Naive thymus-derived CD8-positive, alpha-beta T cell (primary cell): ENCODE results near the gene OR2T6. TPM values are rescaled to one million over a fixed set of nuclear protein-coding genes. Genes with fewer than 3 reads are reported as not detected.
"Not testable (repeated sequence)": the region's sequence is repeated elsewhere in the genome, so short reads cannot be mapped to it uniquely, and the experiment has no call there.

Experiments used
- ATAC-seq, 2 donors: fragments of 150-1000 bp; cut with Tn5 transposase in 1 of 2; sonication (Bioruptor Pico), chemical (Tn5 transposase) in 1 of 2; 1 replicate in 1 of 2; 2 replicates in 1 of 2; pipeline ENCODE4 v1.10.0; 2021; ENCODE audit warnings: mild to moderate bottlenecking in 2 of 2, moderate library complexity in 2 of 2
- POLR2A ChIA-PET: fragments of 350-600 bp; sonication (Branson Sonifier 250); formaldehyde crosslinking; loops from one replicate; lab custom pipeline; 2021; ENCODE audit warnings: antibody characterized with exemption; lab: Charles Lee
- DNase-seq, 10 donors: peaks; one replicate each; pipeline versions ENCODE4 v3.0.0 to v3.0.0-alpha.2; 2020 to 2022
- H3K27ac Mint-ChIP-seq, 10 donors: one replicate each; pipeline ENCODE4 v1.8.0; 2020 to 2022; ENCODE audit warnings: mild to moderate bottlenecking in 10 of 10, mixed read lengths in 10 of 10, moderate library complexity in 4 of 10, inconsistent platforms in 1 of 10
- H3K27me3 Mint-ChIP-seq, 5 donors: one replicate each; pipeline ENCODE4 v1.8.0; 2021 to 2022; ENCODE audit warnings: mixed read lengths in 5 of 5
- H3K36me3 Mint-ChIP-seq, 3 donors: one replicate each; pipeline ENCODE4 v1.8.0; 2020 to 2022; ENCODE audit warnings: mixed read lengths in 3 of 3, mild to moderate bottlenecking in 2 of 3, inconsistent platforms in 1 of 3
- H3K4me1 Mint-ChIP-seq, 4 donors: one replicate each; pipeline ENCODE4 v1.8.0; 2021 to 2022; ENCODE audit warnings: mixed read lengths in 4 of 4
- H3K4me3 Mint-ChIP-seq, 10 donors: one replicate each; pipeline ENCODE4 v1.8.0; 2020 to 2022; ENCODE audit warnings: mild to moderate bottlenecking in 10 of 10, mixed read lengths in 10 of 10, moderate library complexity in 6 of 10, inconsistent platforms in 1 of 10
- H3K9me3 Mint-ChIP-seq, 9 donors: one replicate each; pipeline ENCODE4 v1.8.0; 2020 to 2022; ENCODE audit warnings: mixed read lengths in 9 of 9, mild to moderate bottlenecking in 3 of 9, inconsistent platforms in 1 of 9, moderate library complexity in 1 of 9
- polyA plus RNA-seq, 3 donors: library from polyadenylated mRNA; unstranded; fragments of 300-500 nt; fragmentation: Illumina TruSeq; gene quantifications; one replicate each; pipeline ENCODE4 v1.2.3, GENCODE V29; 2021
- total RNA-seq, 8 experiments: library from RNA in 2 of 8; stranded (reverse) in 2 of 8; gene quantifications; one replicate each; pipeline ENCODE4 v1.2.3 and lab custom pipeline; 2021 to 2026

Gene OR2T6
- total and polyA plus RNA-seq, 5 experiments from 2014 or later, result not detected

DNA sequence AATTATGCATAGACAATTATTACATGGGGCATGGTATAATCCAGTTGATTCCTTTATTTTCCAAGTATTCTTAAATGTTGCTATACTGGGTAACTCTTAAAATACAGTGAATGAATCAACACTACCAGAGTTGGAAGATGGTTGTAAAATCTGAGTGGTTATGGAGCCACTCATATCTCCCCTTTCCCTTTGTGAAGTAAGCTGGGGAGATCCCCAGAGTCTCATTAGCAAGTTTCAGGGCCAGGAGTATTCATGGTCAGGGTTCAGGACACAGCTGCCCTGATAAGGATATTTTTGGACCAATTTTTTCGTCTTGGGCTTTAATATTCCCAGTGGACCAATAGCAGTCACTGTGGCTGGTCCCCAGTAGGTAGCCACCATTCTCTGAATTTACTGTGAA lies 63.1 kb downstream of the OR2T6 start:
- ATAC-seq, H3K27me3 Mint-ChIP-seq, H3K27ac Mint-ChIP-seq, DNase-seq, POLR2A ChIA-PET, H3K36me3 Mint-ChIP-seq, H3K4me3 Mint-ChIP-seq, H3K9me3 Mint-ChIP-seq, H3K4me1 Mint-ChIP-seq: not testable (repeated sequence)

- H3K36me3 Mint-ChIP-seq, POLR2A ChIA-PET, H3K4me1 Mint-ChIP-seq, H3K27ac Mint-ChIP-seq, H3K4me3 Mint-ChIP-seq, DNase-seq, H3K9me3 Mint-ChIP-seq, ATAC-seq, H3K27me3 Mint-ChIP-seq: not testable (repeated sequence)
These were observed 63.7 kb downstream of the OR2T6 start for GRCh38 chr1:248439283-248439682.

Other genes starting within 250 kb of the OR2T6 start
- not detected for gene OR2M5, start 230.6 kb upstream of the OR2T6 start, total RNA-seq
- gene OR2M5, start 230.6 kb upstream of the OR2T6 start, polyA plus RNA-seq, result not detected
- gene OR2M2, start 200.9 kb upstream of the OR2T6 start, total RNA-seq, result not detected
- not detected for gene OR2M2, start 200.9 kb upstream of the OR2T6 start, polyA plus RNA-seq
- gene OR2M3, start 178.5 kb upstream of the OR2T6 start, total RNA-seq, result not detected
- gene OR2M3, start 178.5 kb upstream of the OR2T6 start, polyA plus RNA-seq, result not detected
- not detected for gene OR2M4, start 144.3 kb upstream of the OR2T6 start, total RNA-seq
- not detected for gene OR2M4, start 144.3 kb upstream of the OR2T6 start, polyA plus RNA-seq
- gene OR2T33, start 97.8 kb upstream of the OR2T6 start, total RNA-seq, result not detected
- not detected for gene OR2T33, start 97.8 kb upstream of the OR2T6 start, polyA plus RNA-seq
- not detected for gene OR2T12, start 72.3 kb upstream of the OR2T6 start, total RNA-seq
- not detected for gene OR2T12, start 72.3 kb upstream of the OR2T6 start, polyA plus RNA-seq
- gene OR2M7, start 51.2 kb upstream of the OR2T6 start, total RNA-seq, result not detected
- gene OR2M7, start 51.2 kb upstream of the OR2T6 start, polyA plus RNA-seq, result not detected
- gene OR14C36, start 27.0 kb upstream of the OR2T6 start, total RNA-seq, result not detected
- not detected for gene OR14C36, start 27.0 kb upstream of the OR2T6 start, polyA plus RNA-seq
- gene OR2T4, start 14.1 kb upstream of the OR2T6 start, total RNA-seq, result not detected
- not detected for gene OR2T4, start 14.1 kb upstream of the OR2T6 start, polyA plus RNA-seq
- not detected for gene OR2T1, start 27.3 kb downstream of the OR2T6 start, total RNA-seq
- not detected for gene OR2T1, start 27.3 kb downstream of the OR2T6 start, polyA plus RNA-seq
- not detected for gene OR2T2, start 69.9 kb downstream of the OR2T6 start, total RNA-seq
- not detected for gene OR2T2, start 69.9 kb downstream of the OR2T6 start, polyA plus RNA-seq
- gene OR2T3, start 97.6 kb downstream of the OR2T6 start, total RNA-seq, result not detected
- gene OR2T3, start 97.6 kb downstream of the OR2T6 start, polyA plus RNA-seq, result not detected
- not detected for gene OR2T5, start 112.8 kb downstream of the OR2T6 start, total RNA-seq
- not detected for gene OR2T5, start 112.8 kb downstream of the OR2T6 start, polyA plus RNA-seq
- not detected for gene OR2G6, start 132.3 kb downstream of the OR2T6 start, total RNA-seq
- gene OR2G6, start 132.3 kb downstream of the OR2T6 start, polyA plus RNA-seq, result not detected
- gene OR2T29, start 187.0 kb downstream of the OR2T6 start, total RNA-seq, result not detected
- gene OR2T29, start 187.0 kb downstream of the OR2T6 start, polyA plus RNA-seq, result not detected
- gene OR2T34, start 199.0 kb downstream of the OR2T6 start, total RNA-seq, result not detected
- under 1 TPM in 1 of 3 donors, not detected in 2; 0.17 TPM for gene OR2T34, start 199.0 kb downstream of the OR2T6 start, polyA plus RNA-seq
- not detected for gene OR2T10, start 222.0 kb downstream of the OR2T6 start, total RNA-seq
- not detected for gene OR2T10, start 222.0 kb downstream of the OR2T6 start, polyA plus RNA-seq